SHP77 treated with DMSO at 0.1 percent for 48 hours (cell line): ENCODE data around the gene LCN10.

ENCODE experiments used
- DNase-seq: peaks from one replicate; lab custom pipeline; 2025; lab: John Stamatoyannopoulos, UW

Gene LCN10

GRCh38 chr9:136738960-136739359, 3.8 kb downstream of the LCN10 start:
- DNase-seq: no peak

GRCh38 chr9:136735812-136736480, 6.8 kb downstream of the LCN10 start:
- no peak for DNase-seq

- no peak for DNase-seq
Observed at GRCh38 chr9:136734837-136735496, 7.8 kb downstream of the LCN10 start.

GRCh38 chr9:136733611-136734010, 9.1 kb downstream of the LCN10 start:
- DNase-seq: no peak

- DNase-seq: no peak
Observed at GRCh38 chr9:136732444-136733178, 10.1 kb downstream of the LCN10 start.

- DNase-seq: no peak
Observed at GRCh38 chr9:136729926-136730325, 12.8 kb downstream of the LCN10 start.

- no peak for DNase-seq
Observed at GRCh38 chr9:136729144-136729543, 13.6 kb downstream of the LCN10 start.

GRCh38 chr9:136728548-136729123, 14.1 kb downstream of the LCN10 start:
- no peak for DNase-seq

- peak; percentile 45 for DNase-seq
Observed at GRCh38 chr9:136728080-136728547, 14.6 kb downstream of the LCN10 start.

GRCh38 chr9:136726631-136727191, 16.0 kb downstream of the LCN10 start:
- DNase-seq: no peak

- no peak for DNase-seq
Observed at GRCh38 chr9:136726118-136726517, 16.6 kb downstream of the LCN10 start.

GRCh38 chr9:136725612-136726011, 17.1 kb downstream of the LCN10 start:
- no peak for DNase-seq

GRCh38 chr9:136724772-136725171, 18.0 kb downstream of the LCN10 start:
- no peak for DNase-seq

GRCh38 chr9:136723989-136724388, 18.8 kb downstream of the LCN10 start:
- no peak for DNase-seq

GRCh38 chr9:136723362-136723976, 19.3 kb downstream of the LCN10 start:
- DNase-seq: no peak

- no peak for DNase-seq
Observed at GRCh38 chr9:136722969-136723356, 19.8 kb downstream of the LCN10 start.

- no peak for DNase-seq
Observed at GRCh38 chr9:136722093-136722968, 20.4 kb downstream of the LCN10 start.

GRCh38 chr9:136721339-136722092, 21.2 kb downstream of the LCN10 start:
- no peak for DNase-seq

GRCh38 chr9:136720898-136721338, 21.8 kb downstream of the LCN10 start:
- no peak for DNase-seq
